ENCODE data around the gene MED15. TPM values are rescaled to one million over a fixed set of nuclear protein-coding genes. Genes with fewer than 3 reads are reported as not detected.
"Not testable (repeated sequence)": the region's sequence is repeated elsewhere in the genome, so short reads cannot be mapped to it uniquely, and the experiment has no call there.

MED15 gene
- total and polyA plus RNA-seq, 12 donors: 22.5 to 203 (median 82.2) TPM

- TF ChIP-seq POLR2A (IDR thresholded peaks at IDR 0.05): no peak
- no peak for TF ChIP-seq CTCF (IDR thresholded peaks at IDR 0.05)
- Histone ChIP-seq H3K4me1 (replicated peaks in 1 of 2) (peaks cover 19 to 36% of the 10 kb centered on the region in 2 donors), H3K9me3 (replicated peaks in 1 of 3) (no peaks in the 10 kb centered on the region), H3K4me3 (peak overlapping the region in 1 of 4 donors; percentile 89), H3K36me3 (replicated peaks in 1 of 2) (no peaks in the 10 kb centered on the region), H3K27ac (peak overlapping the region in 3 of 5 donors; percentile 96 to 99 (median 99)), H3K27me3 (no peaks in the 10 kb centered on the region)
- intact Hi-C loops (cut with DNase I): no loop called here
- 65 to 70% (median 66%) methylated on average over 13 of the region's 13 CpGs for WGBS, 4 donors
- DNase-seq: no peak
These were observed 712 bp upstream of the MED15 start for GRCh38 chr22:20506543-20507252.

- H3K27me3 ChIP-seq; H3K9me3 ChIP-seq (replicated peaks in 1 of 3); intact Hi-C loops (cut with DNase I); H3K36me3 ChIP-seq (replicated peaks in 1 of 2); DNase-seq: not testable (repeated sequence)
- Histone ChIP-seq H3K4me3 (peak overlapping the region; percentile 79 to 98 (median 92)), H3K27ac (peak overlapping the region; percentile 96 to 99 (median 99)), H3K4me1 (replicated peaks in 1 of 2) (peaks cover 25 to 42% of the 10 kb centered on the region in 2 donors)
- 2 to 3% (median 3%) methylated on average over 20 to 21 of the region's 21 CpGs for WGBS, 4 donors
These were observed 801 bp downstream of the MED15 start for GRCh38 chr22:20508067-20508755.

GRCh38 chr22:20508815-20509271 lies 1.4 kb downstream of the MED15 start:
- no peak for DNase-seq
- Histone ChIP-seq H3K9me3 (replicated peaks in 1 of 3) (no peaks in the 10 kb centered on the region), H3K4me1 (replicated peaks in 1 of 2) (peaks cover 27 to 47% of the 10 kb centered on the region in 2 donors), H3K4me3 (peak overlapping the region in 2 of 4 donors; percentile 12 to 89), H3K27me3 (no peaks in the 10 kb centered on the region), H3K27ac (peak overlapping the region; percentile 96 to 99 (median 99)), H3K36me3 (replicated peaks in 1 of 2) (peaks cover 0 to under 1% of the 10 kb centered on the region in 2 donors)
- WGBS, 4 donors: 22 to 31% (median 27%) methylated on average over 9 to 10 of the region's 10 CpGs
- TF ChIP-seq CTCF (IDR thresholded peaks at IDR 0.05): no peak
- TF ChIP-seq POLR2A (IDR thresholded peaks at IDR 0.05): no peak
- intact Hi-C loops (cut with DNase I): no loop called here

GRCh38 chr22:20509344-20510047 lies 2.1 kb downstream of the MED15 start:
- Histone ChIP-seq H3K36me3 (replicated peaks in 1 of 2) (peaks cover 0 to 7% of the 10 kb centered on the region in 2 donors), H3K4me1 (replicated peaks in 1 of 2) (peaks cover 33 to 52% of the 10 kb centered on the region in 2 donors), H3K4me3 (peak overlapping the region in 2 of 4 donors; percentile 12 to 89), H3K9me3 (replicated peaks in 1 of 3) (no peaks in the 10 kb centered on the region), H3K27ac (peak overlapping the region; percentile 96 to 99 (median 99)), H3K27me3 (no peaks in the 10 kb centered on the region)
- TF ChIP-seq CTCF (IDR thresholded peaks at IDR 0.05) (no peak), POLR2A (IDR thresholded peaks at IDR 0.05) (peak; percentile 75 to 95)
- WGBS, 4 donors: 14 to 19% (median 18%) methylated on average over 7 of the region's 7 CpGs
- intact Hi-C loops (cut with DNase I): loop anchor here in 1 of 2 donors (10.0 kb wide), 1 partner anchor 55 kb away; no protein-coding TSS in a partner anchor
- DNase-seq: peak; percentile 86 to 97 (median 95)
